Bronchial epithelial cell (primary cell): Measurements from ENCODE around the gene CHST9. TPM values are rescaled to one million over a fixed set of nuclear protein-coding genes. Genes with fewer than 3 reads are reported as not detected.

Experiments
- DNase-seq: peaks from one replicate; pipeline ENCODE4 v3.0.0-alpha.2; 2010; ENCODE audit warnings: low read depth
- FAIRE-seq: peaks from 2 replicates; lab custom pipeline; 2011; peaks lifted over from hg19 to GRCh38; lab: Jason Lieb, UNC
- H3K27me3 ChIP-seq: 2 replicates; pipeline ENCODE4 v1.5.1; 2011; ENCODE audit warnings: low read length; ENCODE audit not compliant: control insufficient read depth, insufficient read depth
- H3K36me3 ChIP-seq: 2 replicates; pipeline ENCODE4 v1.5.1; 2011; ENCODE audit warnings: low read length; ENCODE audit not compliant: control insufficient read depth, insufficient read depth
- H3K4me3 ChIP-seq: 2 replicates; pipeline ENCODE4 v1.5.1; 2011; ENCODE audit warnings: mild to moderate bottlenecking, low read depth, low read length, control low read depth
- CTCF ChIP-seq: IDR thresholded peaks from 2 replicates; pipeline ENCODE4 v1.5.1; 2011; ENCODE audit warnings: mild to moderate bottlenecking, moderate library complexity, low read length, control low read depth, inconsistent platforms; ENCODE audit not compliant: insufficient read depth, severe bottlenecking
- total RNA-seq: library from RNA; depleted of rRNA; stranded (reverse); fragments of >200 nt; gene quantifications from 2 replicates; pipeline ENCODE4 v1.2.1, GENCODE V29; 2014

The CHST9 gene
- total RNA-seq, 1 donor from 2014 or later, result 0.26 TPM

- no peak for TF ChIP-seq CTCF
- no peak overlapping the region for H3K4me3 ChIP-seq
- peak; percentile 22 for DNase-seq
- H3K36me3 ChIP-seq, result no peaks in the 10 kb centered on the region
- FAIRE-seq, result no peak
- no peaks in the 10 kb centered on the region for H3K27me3 ChIP-seq
Observed at GRCh38 chr18:27178424-27178823, 6.7 kb downstream of the CHST9 start.

- Histone ChIP-seq H3K4me3 (no peak overlapping the region), H3K36me3 (no peaks in the 10 kb centered on the region), H3K27me3 (no peaks in the 10 kb centered on the region)
- no peak for FAIRE-seq
- TF ChIP-seq CTCF, result no peak
- DNase-seq, result no peak
Observed at GRCh38 chr18:27175914-27176313, 9.2 kb downstream of the CHST9 start.

- TF ChIP-seq CTCF, result no peak
- FAIRE-seq, result no peak
- no peaks in the 10 kb centered on the region for H3K27me3 ChIP-seq
- no peak overlapping the region for H3K4me3 ChIP-seq
- H3K36me3 ChIP-seq, result no peaks in the 10 kb centered on the region
- DNase-seq, result no peak
Observed at GRCh38 chr18:27175245-27175644, 9.9 kb downstream of the CHST9 start.

GRCh38 chr18:27171993-27172392, 13.1 kb downstream of the CHST9 start:
- H3K27me3 ChIP-seq, result no peaks in the 10 kb centered on the region
- no peak overlapping the region for H3K4me3 ChIP-seq
- DNase-seq (no peak), FAIRE-seq (no peak)
- no peaks in the 10 kb centered on the region for H3K36me3 ChIP-seq
- no peak for TF ChIP-seq CTCF

GRCh38 chr18:27165412-27165811, 19.7 kb downstream of the CHST9 start:
- no peak for TF ChIP-seq CTCF
- H3K36me3 ChIP-seq, result no peaks in the 10 kb centered on the region
- H3K27me3 ChIP-seq, result no peaks in the 10 kb centered on the region
- H3K4me3 ChIP-seq, result no peak overlapping the region
- DNase-seq, result no peak
- no peak for FAIRE-seq

- no peak for FAIRE-seq
- no peaks in the 10 kb centered on the region for H3K36me3 ChIP-seq
- no peak for DNase-seq
Observed at GRCh38 chr18:27164905-27165304, 20.2 kb downstream of the CHST9 start.

More at GRCh38 chr18:27164905-27165304, 20.2 kb downstream of the CHST9 start:
- no peak for TF ChIP-seq CTCF
- Histone ChIP-seq H3K4me3 (no peak overlapping the region), H3K27me3 (no peaks in the 10 kb centered on the region)
